ENCODE results near the gene FAM222A. TPM values are rescaled to one million over a fixed set of nuclear protein-coding genes. Genes with fewer than 3 reads are reported as not detected.
A peak's percentile ranks its signal among the peaks of the same experiment; 100 is the strongest.

FAM222A gene
- total RNA-seq, 6 experiments from 2014 or later = 0.34 to 4.3 (median 1.2) TPM

DNA sequence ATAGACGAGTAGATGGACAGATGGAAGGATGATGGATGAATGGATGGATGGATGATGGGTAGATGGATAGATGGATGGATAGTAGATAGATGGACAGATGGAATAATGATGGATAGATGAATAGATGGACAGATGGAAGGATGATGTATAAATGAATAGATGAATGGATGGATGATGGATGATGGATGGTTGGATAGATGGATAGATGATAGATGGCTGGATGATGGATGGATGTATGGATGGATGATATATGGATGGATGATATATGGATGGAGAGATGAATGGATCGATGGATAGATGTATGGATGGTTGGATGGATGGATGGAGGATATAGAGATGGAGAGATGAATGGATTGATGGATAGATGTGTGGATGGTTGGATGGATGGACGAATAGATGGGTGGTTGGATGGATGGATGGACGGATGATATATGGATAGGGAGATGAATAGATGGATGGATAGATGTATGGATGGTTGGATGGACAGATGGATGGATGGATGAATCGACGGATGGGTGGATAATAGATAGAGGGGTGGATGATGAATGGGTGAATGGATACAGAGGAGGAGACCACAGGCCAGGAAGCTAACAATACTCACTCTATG, 100.3 kb downstream of the FAM222A start:
- TF ChIP-seq, protein P1, sequence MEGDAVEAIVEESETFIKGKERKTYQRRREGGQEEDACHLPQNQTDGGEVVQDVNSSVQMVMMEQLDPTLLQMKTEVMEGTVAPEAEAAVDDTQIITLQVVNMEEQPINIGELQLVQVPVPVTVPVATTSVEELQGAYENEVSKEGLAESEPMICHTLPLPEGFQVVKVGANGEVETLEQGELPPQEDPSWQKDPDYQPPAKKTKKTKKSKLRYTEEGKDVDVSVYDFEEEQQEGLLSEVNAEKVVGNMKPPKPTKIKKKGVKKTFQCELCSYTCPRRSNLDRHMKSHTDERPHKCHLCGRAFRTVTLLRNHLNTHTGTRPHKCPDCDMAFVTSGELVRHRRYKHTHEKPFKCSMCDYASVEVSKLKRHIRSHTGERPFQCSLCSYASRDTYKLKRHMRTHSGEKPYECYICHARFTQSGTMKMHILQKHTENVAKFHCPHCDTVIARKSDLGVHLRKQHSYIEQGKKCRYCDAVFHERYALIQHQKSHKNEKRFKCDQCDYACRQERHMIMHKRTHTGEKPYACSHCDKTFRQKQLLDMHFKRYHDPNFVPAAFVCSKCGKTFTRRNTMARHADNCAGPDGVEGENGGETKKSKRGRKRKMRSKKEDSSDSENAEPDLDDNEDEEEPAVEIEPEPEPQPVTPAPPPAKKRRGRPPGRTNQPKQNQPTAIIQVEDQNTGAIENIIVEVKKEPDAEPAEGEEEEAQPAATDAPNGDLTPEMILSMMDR (IDR thresholded peaks at IDR 0.05) = no peak
- H3K27ac ChIP-seq = no peak overlapping the region
- H3K36me3 ChIP-seq = peaks cover 0 to 14% (median 0%) of the 10 kb centered on the region in 4 donors
- H3K4me1 ChIP-seq = no peaks in the 10 kb centered on the region
- 87% methylated on average over 6 of the region's 6 CpGs for WGBS (ENCODE audit: insufficient coverage, low coverage, low lambda C conversion rate, missing lambda C conversion rate)
- intact Hi-C loops (cut with DNase I) = no loop called here
- ATAC-seq = no peak
- DNase-seq = no peak
- no peaks in the 10 kb centered on the region for H3K27me3 ChIP-seq
- no peaks in the 10 kb centered on the region for H3K9me3 ChIP-seq
- no peak overlapping the region for H3K4me3 ChIP-seq

DNA sequence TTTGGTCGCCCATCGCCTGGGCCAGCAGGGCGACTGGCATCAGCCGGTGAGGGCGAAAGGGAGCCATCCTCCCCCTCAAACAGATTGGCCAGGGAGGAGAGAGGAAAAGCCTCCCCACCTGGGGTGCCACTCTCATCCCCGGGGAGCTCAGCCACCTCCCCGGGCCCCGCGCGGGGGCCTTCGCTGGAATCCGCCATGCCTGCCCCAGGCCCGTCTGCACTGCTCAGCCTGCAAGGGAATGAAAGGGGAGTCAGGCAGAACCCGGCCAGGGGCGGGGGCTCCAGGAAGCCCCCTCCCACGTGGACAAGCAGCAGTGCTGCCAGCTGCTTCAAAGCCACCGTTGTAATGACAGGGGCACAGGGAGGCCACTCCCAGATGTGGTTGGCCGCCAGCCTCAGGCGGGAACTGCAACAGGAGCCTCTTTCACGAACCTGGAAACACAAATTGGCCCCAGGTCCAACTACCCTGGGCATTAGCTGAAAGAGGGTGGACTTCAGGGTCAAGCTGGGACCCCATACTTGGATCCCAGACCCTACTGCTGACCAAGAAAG, 101.0 kb downstream of the FAM222A start:
- Histone ChIP-seq H3K36me3 (peaks cover 0 to 14% (median 0%) of the 10 kb centered on the region in 4 donors), H3K4me3 (no peak overlapping the region), H3K9me3 (no peaks in the 10 kb centered on the region), H3K27ac (no peak overlapping the region), H3K27me3 (no peaks in the 10 kb centered on the region), H3K4me1 (no peaks in the 10 kb centered on the region)
- no CpG with 5 or more reads among the region's 20 CpGs for WGBS (ENCODE audit: insufficient coverage, low coverage, low lambda C conversion rate, missing lambda C conversion rate)
- intact Hi-C loops (cut with DNase I) = no loop called here
- no peak for TF ChIP-seq POLR2A (IDR thresholded peaks at IDR 0.05)
- TF ChIP-seq, protein P1 (IDR thresholded peaks at IDR 0.05) = no peak
- ATAC-seq = no peak
- no peak for DNase-seq

DNA sequence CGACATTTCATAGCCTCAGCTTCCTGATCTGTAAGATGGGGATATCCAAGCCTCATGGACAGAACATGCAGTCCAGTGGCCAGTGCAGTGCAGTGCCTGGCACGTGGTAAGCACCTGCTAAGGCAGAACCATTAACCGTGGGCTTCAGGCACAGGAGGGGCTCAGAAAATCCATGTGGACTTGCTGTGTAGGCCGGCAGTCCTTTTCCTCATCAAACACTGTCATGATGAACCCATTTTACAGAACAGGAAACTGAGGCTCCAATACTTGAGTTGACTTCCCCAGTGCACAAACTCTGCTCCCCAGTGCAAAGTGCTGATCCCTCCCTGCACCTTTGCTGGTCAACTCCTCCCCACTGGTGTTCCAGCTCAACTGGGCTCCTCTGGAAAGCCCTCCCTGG, 101.6 kb downstream of the FAM222A start:
- no CpG with 5 or more reads among the region's 4 CpGs for WGBS (ENCODE audit: insufficient coverage, low coverage, low lambda C conversion rate, missing lambda C conversion rate)
- no peak for DNase-seq
- H3K4me3 ChIP-seq = no peak overlapping the region
- H3K4me1 ChIP-seq = no peaks in the 10 kb centered on the region
- ATAC-seq = no peak
- no peaks in the 10 kb centered on the region for H3K27me3 ChIP-seq
- H3K27ac ChIP-seq = no peak overlapping the region
- intact Hi-C loops (cut with DNase I) = no loop called here
- TF ChIP-seq POLR2A (IDR thresholded peaks at IDR 0.05) = no peak
- TF ChIP-seq, protein P1 (IDR thresholded peaks at IDR 0.05) = no peak
- no peaks in the 10 kb centered on the region for H3K9me3 ChIP-seq
- H3K36me3 ChIP-seq = peaks cover 0 to 14% (median 0%) of the 10 kb centered on the region in 4 donors

DNA sequence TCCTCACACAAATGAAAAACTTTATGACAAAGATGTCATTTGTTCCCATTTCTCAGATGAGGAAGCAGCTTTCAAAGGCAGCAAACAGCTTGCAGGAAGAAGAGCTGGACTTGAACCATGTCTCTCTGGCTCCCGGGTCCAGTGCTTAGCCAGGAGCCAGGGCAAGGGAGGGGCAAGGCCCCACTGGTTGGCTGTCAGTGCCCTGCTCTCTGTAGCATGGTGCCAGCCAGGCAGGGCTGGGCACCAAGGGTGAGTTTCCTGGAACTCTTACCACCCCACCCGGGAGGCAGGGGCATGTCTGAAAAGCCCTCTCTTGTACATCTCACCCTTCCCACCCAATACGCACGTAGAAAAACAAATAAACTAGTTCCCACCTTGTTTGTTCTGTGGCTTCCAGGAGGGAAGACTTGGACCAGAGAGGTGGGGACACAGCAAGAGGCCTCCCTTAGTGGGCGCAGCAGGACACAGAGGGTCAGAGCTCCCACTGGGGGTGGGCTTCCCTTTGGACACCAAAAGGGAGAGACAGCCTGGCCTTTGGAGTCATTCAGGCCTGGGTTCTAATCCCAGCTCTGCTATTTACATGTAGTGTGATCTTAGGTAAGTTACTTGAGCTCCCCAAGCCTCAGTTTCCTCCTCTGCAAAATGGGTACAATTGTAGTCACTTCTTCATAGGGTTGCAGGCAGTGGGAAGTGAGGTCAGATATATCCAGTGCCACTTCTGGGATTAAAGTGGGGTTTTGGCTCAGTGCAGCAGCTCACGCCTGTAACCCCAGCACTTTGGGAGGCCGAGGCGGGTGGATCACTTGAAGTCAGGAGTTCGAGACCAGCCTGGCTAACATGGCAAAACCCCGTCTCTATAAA, 102.4 kb downstream of the FAM222A start:
- TF ChIP-seq, protein P1 (IDR thresholded peaks at IDR 0.05) = no peak
- no peak for TF ChIP-seq POLR2A (IDR thresholded peaks at IDR 0.05)
- Histone ChIP-seq H3K9me3 (no peaks in the 10 kb centered on the region), H3K4me1 (no peaks in the 10 kb centered on the region), H3K36me3 (peaks cover 0 to 14% (median 0%) of the 10 kb centered on the region in 4 donors), H3K27me3 (no peaks in the 10 kb centered on the region), H3K27ac (no peak overlapping the region), H3K4me3 (no peak overlapping the region)
- DNase-seq (no peak), ATAC-seq (peak in 2 of 4 donors; percentile 12 to 48)
- intact Hi-C loops (cut with DNase I) = no loop called here
- WGBS (ENCODE audit: insufficient coverage, low coverage, low lambda C conversion rate, missing lambda C conversion rate) = 68% methylated on average over 8 of the region's 10 CpGs

Measured in right lobe of liver (tissue), 6 donors.